ENCODE results near the gene KDM4B. TPM values are rescaled to one million over a fixed set of nuclear protein-coding genes. Genes with fewer than 3 reads are reported as not detected.

KDM4B gene
- total and polyA plus RNA-seq, 7 donors, result 7.2 to 46.5 (median 21.4) TPM

DNA sequence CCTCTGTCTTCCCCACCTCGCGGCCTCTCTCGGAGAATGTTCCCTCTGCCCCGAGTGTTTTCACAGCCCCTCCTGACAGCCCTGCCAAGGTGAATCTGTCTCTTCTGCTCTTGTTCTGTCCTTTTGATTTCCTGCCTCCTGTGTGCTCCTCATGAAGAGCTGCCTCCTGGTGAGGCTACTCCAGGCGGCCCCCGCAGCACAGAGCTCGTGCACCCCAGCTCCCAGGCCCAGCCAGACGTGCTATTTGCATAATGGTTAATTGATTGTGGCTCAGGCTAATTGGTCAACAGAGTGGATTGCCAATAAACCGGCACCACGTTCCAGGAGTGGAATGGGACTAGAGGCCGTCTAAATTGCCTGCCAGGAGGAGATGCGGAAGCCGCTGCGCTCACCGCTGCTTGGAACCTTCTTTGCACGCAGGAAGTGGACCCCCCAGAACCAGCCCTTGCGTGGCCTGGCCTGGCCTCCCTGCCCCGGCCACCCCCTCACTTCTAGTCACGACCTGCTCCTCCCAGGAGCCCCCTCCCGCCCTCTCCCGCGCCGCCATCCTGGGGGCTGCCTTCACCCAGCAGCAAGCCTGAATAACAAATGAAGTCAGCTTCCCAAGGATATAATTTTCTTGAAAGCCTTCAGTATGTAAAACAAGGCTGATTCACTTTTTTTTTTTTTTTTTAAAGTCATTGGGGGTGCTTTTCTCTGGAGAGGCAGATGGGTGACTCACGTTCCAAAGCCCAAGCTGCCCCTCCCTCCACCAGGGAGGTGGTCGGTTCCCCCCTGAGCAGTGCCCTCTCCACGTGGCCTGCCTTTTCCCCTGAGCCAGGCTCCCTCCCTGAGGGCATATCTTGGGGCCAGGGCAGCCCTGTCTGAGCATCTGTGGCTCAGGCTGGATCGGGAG lies 144.0 kb downstream of the KDM4B start:
- no peak for TF ChIP-seq POLR2A (IDR thresholded peaks at IDR 0.05)
- TF ChIP-seq POLR2AphosphoS5 (IDR thresholded peaks at IDR 0.05), result no peak
- TF ChIP-seq, protein P1, sequence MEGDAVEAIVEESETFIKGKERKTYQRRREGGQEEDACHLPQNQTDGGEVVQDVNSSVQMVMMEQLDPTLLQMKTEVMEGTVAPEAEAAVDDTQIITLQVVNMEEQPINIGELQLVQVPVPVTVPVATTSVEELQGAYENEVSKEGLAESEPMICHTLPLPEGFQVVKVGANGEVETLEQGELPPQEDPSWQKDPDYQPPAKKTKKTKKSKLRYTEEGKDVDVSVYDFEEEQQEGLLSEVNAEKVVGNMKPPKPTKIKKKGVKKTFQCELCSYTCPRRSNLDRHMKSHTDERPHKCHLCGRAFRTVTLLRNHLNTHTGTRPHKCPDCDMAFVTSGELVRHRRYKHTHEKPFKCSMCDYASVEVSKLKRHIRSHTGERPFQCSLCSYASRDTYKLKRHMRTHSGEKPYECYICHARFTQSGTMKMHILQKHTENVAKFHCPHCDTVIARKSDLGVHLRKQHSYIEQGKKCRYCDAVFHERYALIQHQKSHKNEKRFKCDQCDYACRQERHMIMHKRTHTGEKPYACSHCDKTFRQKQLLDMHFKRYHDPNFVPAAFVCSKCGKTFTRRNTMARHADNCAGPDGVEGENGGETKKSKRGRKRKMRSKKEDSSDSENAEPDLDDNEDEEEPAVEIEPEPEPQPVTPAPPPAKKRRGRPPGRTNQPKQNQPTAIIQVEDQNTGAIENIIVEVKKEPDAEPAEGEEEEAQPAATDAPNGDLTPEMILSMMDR (IDR thresholded peaks at IDR 0.05), result no peak
- TF ChIP-seq EP300 (IDR thresholded peaks at IDR 0.05), result no peak
- 87 to 91% methylated on average over 27 of the region's 27 CpGs for WGBS, 2 donors
- H3K9me3 ChIP-seq, result no peaks in the 10 kb centered on the region
- peaks cover 0 to 19% (median 4%) of the 10 kb centered on the region in 4 donors for H3K4me1 ChIP-seq
- intact Hi-C loops (cut with DNase I), result no loop called here
- H3K4me3 ChIP-seq, result no peak overlapping the region
- no peaks in the 10 kb centered on the region for H3K27me3 ChIP-seq
- H3K36me3 ChIP-seq, result peaks cover 6 to 42% (median 16%) of the 10 kb centered on the region in 4 donors
- no peak overlapping the region for H3K27ac ChIP-seq
- no peak for DNase-seq

DNA sequence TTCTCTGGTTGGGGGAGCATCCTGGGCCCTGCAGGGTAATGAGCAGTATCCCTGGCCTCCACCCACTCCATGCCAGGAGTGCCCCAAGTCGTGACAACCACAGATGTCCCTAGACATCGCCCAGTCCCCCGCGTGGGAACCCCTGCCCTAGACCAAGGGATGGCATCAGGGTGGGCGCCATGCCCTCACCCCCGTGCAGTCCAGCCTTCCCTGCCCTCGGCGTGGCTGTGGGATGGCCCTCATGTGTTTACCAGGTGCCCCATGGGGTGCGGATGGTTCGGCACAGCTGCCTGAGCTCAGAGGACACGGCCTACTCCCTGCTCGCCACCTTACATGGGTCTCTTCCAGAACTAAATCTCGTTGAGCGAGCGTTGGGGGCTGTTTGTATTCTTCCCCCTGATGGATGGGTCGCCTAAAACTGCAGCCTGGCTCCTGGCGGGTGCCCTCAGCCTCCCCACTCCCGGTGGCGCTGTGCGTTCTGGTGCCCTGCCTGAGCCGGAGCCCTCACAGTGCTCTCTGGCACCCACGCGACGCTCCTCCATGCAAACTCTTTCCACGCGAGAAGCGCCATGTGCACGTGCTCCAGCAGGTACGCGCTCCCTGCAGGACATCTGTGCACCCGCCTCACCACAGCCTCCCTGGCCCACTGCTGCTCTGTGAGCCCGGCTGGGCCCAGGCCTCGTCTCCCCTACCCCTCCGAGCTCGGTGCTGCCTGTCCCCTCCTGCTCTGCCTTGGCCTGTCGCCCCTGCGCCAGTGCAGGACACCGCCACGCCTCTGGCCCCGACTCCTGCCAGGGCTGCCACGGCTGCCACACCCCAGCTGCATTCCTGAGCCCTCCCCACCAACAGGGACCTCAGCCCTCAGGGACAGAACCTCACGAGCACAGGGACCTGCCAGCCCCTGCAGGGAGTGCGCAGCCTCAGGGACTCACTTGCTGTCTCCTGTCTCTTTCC lies 145.0 kb downstream of the KDM4B start:
- DNase-seq, result no peak
- no peaks in the 10 kb centered on the region for H3K27me3 ChIP-seq
- H3K27ac ChIP-seq, result peak overlapping the region in 2 of 4 donors; percentile 51 to 63
- H3K36me3 ChIP-seq, result peaks cover 6 to 42% (median 16%) of the 10 kb centered on the region in 4 donors
- intact Hi-C loops (cut with DNase I), result no loop called here
- H3K9me3 ChIP-seq, result no peaks in the 10 kb centered on the region
- WGBS, 2 donors, result 93 to 94% methylated on average over 43 of the region's 43 CpGs
- peaks cover 0 to 17% (median 4%) of the 10 kb centered on the region in 4 donors for H3K4me1 ChIP-seq
- TF ChIP-seq POLR2AphosphoS5 (IDR thresholded peaks at IDR 0.05), result no peak
- TF ChIP-seq, protein P1 (IDR thresholded peaks at IDR 0.05), result no peak
- no peak for TF ChIP-seq POLR2A (IDR thresholded peaks at IDR 0.05)
- TF ChIP-seq EP300 (IDR thresholded peaks at IDR 0.05), result no peak
- no peak overlapping the region for H3K4me3 ChIP-seq

DNA sequence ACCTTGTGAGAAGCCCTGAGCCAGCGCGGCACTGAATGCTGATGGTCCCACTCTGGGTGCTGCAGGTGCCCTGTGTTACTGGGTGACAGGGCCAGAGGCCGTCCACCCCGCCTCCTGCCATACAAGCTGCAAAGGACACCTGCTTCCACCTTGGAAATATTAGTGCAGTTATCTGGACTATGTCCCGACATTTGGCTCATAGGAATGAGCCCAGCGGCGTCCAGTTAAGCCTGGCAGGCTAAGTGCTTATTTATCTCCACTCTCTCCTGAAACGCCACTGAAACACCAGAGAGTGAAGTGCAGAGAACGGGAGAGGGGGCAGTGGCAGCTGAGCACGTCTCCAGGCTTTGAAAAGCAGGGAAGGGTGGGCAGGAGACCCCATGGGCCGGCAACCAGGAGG lies 145.8 kb downstream of the KDM4B start:
- Histone ChIP-seq H3K36me3 (peaks cover 10 to 49% (median 16%) of the 10 kb centered on the region in 4 donors), H3K27me3 (no peaks in the 10 kb centered on the region), H3K4me3 (no peak overlapping the region), H3K27ac (peak overlapping the region in 3 of 4 donors; percentile 36 to 63 (median 51)), H3K4me1 (peaks cover 0 to 17% (median 4%) of the 10 kb centered on the region in 4 donors), H3K9me3 (no peaks in the 10 kb centered on the region)
- WGBS, 2 donors, result 95 to 96% methylated on average over 11 of the region's 11 CpGs
- intact Hi-C loops (cut with DNase I), result no loop called here
- no peak for DNase-seq
- TF ChIP-seq, protein P1 (IDR thresholded peaks at IDR 0.05), result no peak
- no peak for TF ChIP-seq POLR2A (IDR thresholded peaks at IDR 0.05)

DNA sequence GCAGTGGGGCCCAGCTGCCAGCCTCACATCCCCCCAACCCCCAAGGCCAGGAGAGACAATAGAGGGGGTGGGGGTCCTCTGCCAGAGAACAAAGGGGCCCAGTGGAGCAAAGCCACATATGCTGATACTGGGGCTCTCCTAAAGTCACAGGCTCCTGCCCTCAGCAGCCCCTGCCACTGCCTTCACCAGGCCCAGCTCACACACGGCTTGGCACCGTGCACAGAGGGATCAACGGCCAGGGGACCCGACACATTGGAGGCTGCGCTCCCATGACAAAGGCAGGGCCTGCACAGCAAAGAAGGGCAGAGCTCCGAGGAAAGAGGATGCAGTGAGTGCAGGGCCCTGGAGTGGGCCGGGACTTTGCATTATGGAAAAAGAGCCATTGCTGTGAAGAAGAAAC lies 146.4 kb downstream of the KDM4B start:
- no peaks in the 10 kb centered on the region for H3K27me3 ChIP-seq
- 95 to 97% methylated on average over 7 of the region's 7 CpGs for WGBS, 2 donors
- peaks cover 12 to 52% (median 17%) of the 10 kb centered on the region in 4 donors for H3K36me3 ChIP-seq
- H3K27ac ChIP-seq, result peak overlapping the region in 3 of 4 donors; percentile 36 to 63 (median 51)
- intact Hi-C loops (cut with DNase I), result no loop called here
- no peaks in the 10 kb centered on the region for H3K9me3 ChIP-seq
- no peak for TF ChIP-seq POLR2A (IDR thresholded peaks at IDR 0.05)
- TF ChIP-seq, protein P1 (IDR thresholded peaks at IDR 0.05), result no peak
- TF ChIP-seq EP300 (IDR thresholded peaks at IDR 0.05), result no peak
- no peak for TF ChIP-seq POLR2AphosphoS5 (IDR thresholded peaks at IDR 0.05)
- no peak for DNase-seq
- H3K4me3 ChIP-seq, result no peak overlapping the region
- H3K4me1 ChIP-seq, result peaks cover 0 to 17% (median 4%) of the 10 kb centered on the region in 4 donors
